Nephron (organoid): ENCODE results near the gene ELOA.
"Not testable (repeated sequence)": the region's sequence is repeated elsewhere in the genome, so short reads cannot be mapped to it uniquely, and the experiment has no call there.

Source experiments
- H3K27ac Mint-ChIP-seq, 3 experiments: 2 replicates each; pipeline ENCODE4 v1.8.0; 2020; ENCODE audit warnings: mixed read lengths in 3 of 3, mild to moderate bottlenecking in 2 of 3, moderate library complexity in 1 of 3
- H3K27me3 Mint-ChIP-seq: 2 replicates; pipeline ENCODE4 v1.8.0; 2021; ENCODE audit warnings: low read depth, mild to moderate bottlenecking, moderate library complexity, mixed read lengths
- H3K36me3 Mint-ChIP-seq: 2 replicates; pipeline ENCODE4 v1.8.0; 2020; ENCODE audit warnings: low read depth, mixed read lengths
- H3K4me1 Mint-ChIP-seq: 2 replicates; pipeline ENCODE4 v1.8.0; 2020; ENCODE audit warnings: mixed read lengths
- H3K4me3 Mint-ChIP-seq, 3 experiments: 2 replicates each; pipeline ENCODE4 v1.8.0; 2020; ENCODE audit warnings: mild to moderate bottlenecking in 3 of 3, mixed read lengths in 3 of 3, moderate library complexity in 2 of 3
- H3K9me3 Mint-ChIP-seq: 2 replicates; pipeline ENCODE4 v1.8.0; 2020; ENCODE audit warnings: mixed read lengths
- CTCF ChIP-seq, 3 experiments: fragments of 200-600 bp; sonication (generic); IDR thresholded peaks; one replicate each; pipeline ENCODE4 v1.5.0; 2021; ENCODE audit warnings: antibody characterized with exemption in 3 of 3; ENCODE audit not compliant: unreplicated experiment in 3 of 3

ELOA gene

GRCh38 chr1:23772854-23773242 lies 29.6 kb downstream of the ELOA start:
- Mint-ChIP-seq H3K4me3 (no peak overlapping the region), H3K9me3 (no peaks in the 10 kb centered on the region), H3K36me3 (peaks cover 5% of the 10 kb centered on the region), H3K27me3 (no peaks in the 10 kb centered on the region), H3K4me1 (peaks cover 2% of the 10 kb centered on the region), H3K27ac (no peak overlapping the region)
- no peak for TF ChIP-seq CTCF (IDR thresholded peaks at IDR 0.05; ENCODE audit: unreplicated experiment in 3 of 3)

GRCh38 chr1:23774174-23774880 lies 31.1 kb downstream of the ELOA start:
- H3K27me3 Mint-ChIP-seq: no peaks in the 10 kb centered on the region
- H3K4me3 Mint-ChIP-seq: peak overlapping the region; percentile 18 to 70 (median 49)
- H3K4me1 Mint-ChIP-seq: peaks cover 9% of the 10 kb centered on the region
- TF ChIP-seq CTCF (IDR thresholded peaks at IDR 0.05; ENCODE audit: unreplicated experiment in 3 of 3): no peak
- H3K27ac Mint-ChIP-seq: peak overlapping the region in 1 of 3 experiments; percentile 14
- peaks cover 5% of the 10 kb centered on the region for H3K36me3 Mint-ChIP-seq
- H3K9me3 Mint-ChIP-seq: no peaks in the 10 kb centered on the region

- no peak for TF ChIP-seq CTCF (IDR thresholded peaks at IDR 0.05; ENCODE audit: unreplicated experiment in 3 of 3)
- Mint-ChIP-seq H3K27me3 (no peaks in the 10 kb centered on the region), H3K9me3 (no peaks in the 10 kb centered on the region), H3K4me1 (peaks cover 18% of the 10 kb centered on the region), H3K4me3 (peak overlapping the region; percentile 41 to 99 (median 83)), H3K27ac (no peak overlapping the region), H3K36me3 (peaks cover 8% of the 10 kb centered on the region)
Observed at GRCh38 chr1:23776217-23776616, 32.9 kb downstream of the ELOA start.

GRCh38 chr1:23777979-23778814 lies 34.9 kb downstream of the ELOA start, which contains the start of gene PITHD1:
PITHD1 (plus strand) TSS chr1:23778418; CDS start chr1:23778516, 98 bp downstream.
- no peaks in the 10 kb centered on the region for H3K9me3 Mint-ChIP-seq
- peaks cover 12% of the 10 kb centered on the region for H3K36me3 Mint-ChIP-seq
- peak within 1 kb of the TSS; percentile 83 to 99 (median 87) for H3K4me3 Mint-ChIP-seq
- peak within 1 kb of the TSS; percentile 93 to 96 (median 93) for H3K27ac Mint-ChIP-seq
- H3K4me1 Mint-ChIP-seq: peaks cover 18% of the 10 kb centered on the region
- no peak for TF ChIP-seq CTCF (IDR thresholded peaks at IDR 0.05; ENCODE audit: unreplicated experiment in 3 of 3)
- no peaks in the 10 kb centered on the region for H3K27me3 Mint-ChIP-seq

GRCh38 chr1:23779826-23780371 lies 36.6 kb downstream of the ELOA start:
- H3K36me3 Mint-ChIP-seq: peaks cover 18% of the 10 kb centered on the region
- H3K4me3 Mint-ChIP-seq: peak overlapping the region; percentile 83 to 87 (median 86)
- H3K27me3 Mint-ChIP-seq: no peaks in the 10 kb centered on the region
- TF ChIP-seq CTCF (IDR thresholded peaks at IDR 0.05; ENCODE audit: unreplicated experiment in 3 of 3): no peak
- no peaks in the 10 kb centered on the region for H3K9me3 Mint-ChIP-seq
- peak overlapping the region in 1 of 3 experiments; percentile 6 for H3K27ac Mint-ChIP-seq
- H3K4me1 Mint-ChIP-seq: peaks cover 18% of the 10 kb centered on the region

- peaks cover 13% of the 10 kb centered on the region for H3K4me1 Mint-ChIP-seq
- H3K27ac Mint-ChIP-seq: not testable (repeated sequence)
Observed at GRCh38 chr1:23783141-23783540, 39.9 kb downstream of the ELOA start.

More at GRCh38 chr1:23783141-23783540, 39.9 kb downstream of the ELOA start:
- H3K9me3 Mint-ChIP-seq, H3K27me3 Mint-ChIP-seq: not testable (repeated sequence)
- Mint-ChIP-seq H3K4me3 (peak overlapping the region in 1 of 3 experiments; percentile 41), H3K36me3 (peaks cover 49% of the 10 kb centered on the region)
